Measurements from ENCODE around the gene NTNG1. TPM values are rescaled to one million over a fixed set of nuclear protein-coding genes. Genes with fewer than 3 reads are reported as not detected.

The NTNG1 gene
- total RNA-seq, 1 experiment from 2014 or later: 1.5 TPM

- H2AK5ac ChIP-seq (ENCODE audit: insufficient read length, low read length): no peak overlapping the region
- peaks cover 5 to 9% of the 10 kb centered on the region in 2 experiments for H3K4me1 Mint-ChIP-seq
- H4K91ac ChIP-seq (ENCODE audit: insufficient read length, low read depth, low read length): no peak overlapping the region
- no peaks in the 10 kb centered on the region for H3K9me3 ChIP-seq (ENCODE audit: control insufficient read depth, low read depth, low read length)
- H2BK20ac ChIP-seq (ENCODE audit: low read depth, low read length, poor library complexity, severe bottlenecking): no peak overlapping the region
- no peak overlapping the region for H3T11ph ChIP-seq (ENCODE audit: low read length)
- no peak for TF ChIP-seq CTCF (conservative IDR thresholded peaks at IDR 0.05)
- no peaks in the 10 kb centered on the region for H3K27me3 ChIP-seq (ENCODE audit: insufficient read depth, low read length)
- H3K79me1 ChIP-seq (ENCODE audit: insufficient read depth, low read depth, low read length, poor library complexity, severe bottlenecking): no peaks in the 10 kb centered on the region
- no peaks in the 10 kb centered on the region for H3K23me2 ChIP-seq (ENCODE audit: insufficient read length, low read depth, low read length, poor library complexity, severe bottlenecking)
- H3K4ac ChIP-seq (ENCODE audit: low read depth, low read length): no peak overlapping the region
- no peak overlapping the region for H2BK12ac ChIP-seq (ENCODE audit: insufficient read length, low read depth, low read length)
- no peaks in the 10 kb centered on the region for H4K20me1 ChIP-seq (ENCODE audit: control insufficient read depth, insufficient read depth, insufficient read length)
- H3K9ac ChIP-seq (ENCODE audit: extremely low read depth, insufficient read length, low read length): no peak overlapping the region
- H4K5ac ChIP-seq (ENCODE audit: insufficient read length, low read depth, low read length): no peak overlapping the region
- no peak overlapping the region for H2AFZ ChIP-seq (ENCODE audit: low read length)
- no peak overlapping the region for H2BK5ac ChIP-seq (ENCODE audit: insufficient read length, low read length)
- no peak overlapping the region for H3K27ac ChIP-seq (ENCODE audit: insufficient read length, low read depth, low read length)
- peaks cover 9% of the 10 kb centered on the region; the same call in 1 of the 2 replicates for H3K4me1 ChIP-seq (ENCODE audit: insufficient read depth, low read length)
- H3K4me2 ChIP-seq (ENCODE audit: insufficient read depth, insufficient read length, low read length): no peak overlapping the region
- H3K27ac Mint-ChIP-seq: no peak overlapping the region
- no peak overlapping the region for H3K18ac ChIP-seq (ENCODE audit: insufficient read length, low read depth, low read length)
- H3K9me3 Mint-ChIP-seq: no peaks in the 10 kb centered on the region
- no peak overlapping the region for H2BK15ac ChIP-seq (ENCODE audit: low read depth, low read length)
- H3K14ac ChIP-seq (ENCODE audit: insufficient read depth, low read length): no peak overlapping the region
- no peaks in the 10 kb centered on the region for H3K27me3 Mint-ChIP-seq (ENCODE audit: low read depth)
- H3K4me3 Mint-ChIP-seq: no peak overlapping the region
- no peaks in the 10 kb centered on the region for H3K36me3 Mint-ChIP-seq (ENCODE audit: insufficient read depth in 1 of 3, low read depth in 3 of 3)
- WGBS (ENCODE audit: extremely low coverage, insufficient read length, low lambda C conversion rate): no CpG with 5 or more reads among the region's 5 CpGs
- H4K8ac ChIP-seq (replicated peaks; ENCODE audit: insufficient read length, low read depth, low read length): no peak overlapping the region
- no peak overlapping the region for H3K23ac ChIP-seq (ENCODE audit: insufficient read length, low read depth, low read length)
- no peaks in the 10 kb centered on the region for H3K79me2 ChIP-seq (ENCODE audit: insufficient read depth, low read length)
- no peak overlapping the region for H3K56ac ChIP-seq (ENCODE audit: insufficient read length, low read depth, low read length)
- DNase-seq: no peak
- H2BK120ac ChIP-seq (ENCODE audit: low read depth, low read length, poor library complexity, severe bottlenecking): no peak overlapping the region
These were observed 121.8 kb downstream of the NTNG1 start for GRCh38 chr1:107262467-107263286.
